GM20431 (cell line): ENCODE measurements around the gene LRP4.
"Not testable (repeated sequence)": the region's sequence is repeated elsewhere in the genome, so short reads cannot be mapped to it uniquely, and the experiment has no call there.

ENCODE experiments used
- in situ Hi-C: fragments of 300-500 bp; cut with MseI, MboI; formaldehyde crosslinking; loops from one replicate; pipeline ENCODE4 v1.15.0; 2020; ENCODE audit warnings: low sequenced_read_pairs; ENCODE audit not compliant: unreplicated experiment

LRP4 gene

GRCh38 chr11:46928701-46929100, 10.4 kb upstream of the LRP4 start:
- in situ Hi-C loops: not testable (repeated sequence)

GRCh38 chr11:46927928-46928327, 9.6 kb upstream of the LRP4 start:
- in situ Hi-C loops: not testable (repeated sequence)

- in situ Hi-C loops: no loop called here
Observed at GRCh38 chr11:46920755-46921154, 2.4 kb upstream of the LRP4 start.

GRCh38 chr11:46918788-46919513, 601 bp upstream of the LRP4 start:
- in situ Hi-C loops: no loop called here

GRCh38 chr11:46917762-46918082, 628 bp downstream of the LRP4 start:
- in situ Hi-C loops: no loop called here

- in situ Hi-C loops: no loop called here
Observed at GRCh38 chr11:46917109-46917761, 1.1 kb downstream of the LRP4 start.

- in situ Hi-C loops: no loop called here
Observed at GRCh38 chr11:46916286-46917108, 1.9 kb downstream of the LRP4 start.

GRCh38 chr11:46914910-46915309, 3.4 kb downstream of the LRP4 start:
- in situ Hi-C loops: no loop called here

GRCh38 chr11:46914363-46914762, 4.0 kb downstream of the LRP4 start:
- in situ Hi-C loops: no loop called here

GRCh38 chr11:46913484-46913883, 4.9 kb downstream of the LRP4 start:
- in situ Hi-C loops: no loop called here

GRCh38 chr11:46912526-46913150, 5.7 kb downstream of the LRP4 start:
- in situ Hi-C loops: no loop called here

GRCh38 chr11:46907606-46908005, 10.7 kb downstream of the LRP4 start:
- in situ Hi-C loops: no loop called here

- in situ Hi-C loops: no loop called here
Observed at GRCh38 chr11:46906609-46907041, 11.7 kb downstream of the LRP4 start.

GRCh38 chr11:46905806-46906205, 12.5 kb downstream of the LRP4 start:
- in situ Hi-C loops: no loop called here

- in situ Hi-C loops: no loop called here
Observed at GRCh38 chr11:46903846-46904245, 14.5 kb downstream of the LRP4 start.

GRCh38 chr11:46902694-46903093, 15.7 kb downstream of the LRP4 start:
- in situ Hi-C loops: no loop called here

- in situ Hi-C loops: no loop called here
Observed at GRCh38 chr11:46901156-46901555, 17.2 kb downstream of the LRP4 start.

GRCh38 chr11:46900091-46900746, 18.1 kb downstream of the LRP4 start:
- in situ Hi-C loops: no loop called here

- in situ Hi-C loops: no loop called here
Observed at GRCh38 chr11:46899501-46900025, 18.8 kb downstream of the LRP4 start.
